GM12878 (cell line): ENCODE data around the gene HES7. TPM values are rescaled to one million over a fixed set of nuclear protein-coding genes. Genes with fewer than 3 reads are reported as not detected.

Experiments
- ATAC-seq: fragments of 200-7000 bp; cut with Tn5 transposase; 3 replicates; pipeline ENCODE4 v1.9.1; 2020; ENCODE audit warnings: mild to moderate bottlenecking, moderate library complexity
- BruUV-seq: library from RNA; stranded (reverse); fragments of 400-500 nt; replicated peaks from 2 replicates; lab custom pipeline; 2021; lab: Mats Ljungman, UMichigan
- CTCF ChIA-PET: fragments of 300-600 bp; sonication (Branson Sonifier 250); formaldehyde crosslinking; extraction: SDS; loops from one replicate; lab custom pipeline; 2021; ENCODE audit warnings: inconsistent platforms; lab: Yijun Ruan, JAX
- POLR2A ChIA-PET: fragments of 350-600 bp; formaldehyde crosslinking; extraction: SDS; loops from one replicate; lab custom pipeline; 2021; ENCODE audit warnings: inconsistent platforms; lab: Charles Lee
- RAD21 ChIA-PET: fragments of 300-600 bp; sonication (Branson Sonifier 250); formaldehyde crosslinking; loops from one replicate; lab custom pipeline; 2023; ENCODE audit warnings: antibody characterized with exemption; ENCODE audit not compliant: unreplicated experiment; lab: Charles Lee
- SMC1A ChIA-PET: fragments of 300-600 bp; sonication (Branson Sonifier 250); formaldehyde crosslinking; loops from one replicate; lab custom pipeline; 2023; ENCODE audit not compliant: unreplicated experiment, uncharacterized antibody; lab: Charles Lee
- DNase-seq: peaks from one replicate; pipeline ENCODE4 v3.0.0-alpha.2; 2011; ENCODE audit warnings: low read depth, low spot score
- FAIRE-seq: peaks from 3 replicates; lab custom pipeline; 2011; peaks lifted over from hg19 to GRCh38; lab: Jason Lieb, UNC
- H2AFZ ChIP-seq: 2 replicates; pipeline ENCODE4 v1.6.0; 2011; ENCODE audit warnings: low read depth, low read length, control low read depth; ENCODE audit not compliant: control insufficient read depth
- H3K27ac ChIP-seq: 2 replicates; pipeline ENCODE4 v1.5.1; 2011; ENCODE audit warnings: control low read depth; ENCODE audit not compliant: control insufficient read depth, insufficient read depth
- H3K27me3 ChIP-seq, 2 experiments: replicated peaks in 1 of 2; 2 replicates each; pipeline versions ENCODE4 v1.6.0 to v1.6.1; 2011; ENCODE audit warnings: low read length in 1 of 2; ENCODE audit not compliant: control insufficient read depth in 2 of 2, insufficient read depth in 2 of 2
- H3K36me3 ChIP-seq, 2 experiments: 2 replicates each; pipeline ENCODE4 v1.5.1; 2011; ENCODE audit warnings: low read length in 1 of 2; ENCODE audit not compliant: control insufficient read depth in 2 of 2, insufficient read depth in 2 of 2
- H3K4me1 ChIP-seq: 2 replicates; pipeline ENCODE4 v1.6.1; 2011; ENCODE audit warnings: mild to moderate bottlenecking, low read length, moderate library complexity, mixed read lengths; ENCODE audit not compliant: control insufficient read depth, insufficient read depth
- H3K4me2 ChIP-seq: 2 replicates; pipeline ENCODE4 v1.6.0; 2011; ENCODE audit warnings: control low read depth; ENCODE audit not compliant: control insufficient read depth, insufficient read depth
- H3K4me3 ChIP-seq: fragments of 200-600 bp; sonication (generic); 2 replicates; pipeline ENCODE4 v1.5.1; 2016
- H3K79me2 ChIP-seq: 2 replicates; pipeline ENCODE4 v1.6.0; 2011; ENCODE audit warnings: low read length; ENCODE audit not compliant: control insufficient read depth, insufficient read depth
- H3K9ac ChIP-seq: 2 replicates; pipeline ENCODE4 v1.8.0; 2011; ENCODE audit warnings: low read length, control low read depth, mixed read lengths; ENCODE audit not compliant: control insufficient read depth, insufficient read depth
- H3K9me3 ChIP-seq: replicated peaks from 3 replicates; pipeline ENCODE4 v1.5.1; 2011; ENCODE audit warnings: mild to moderate bottlenecking, low read length; ENCODE audit not compliant: control insufficient read depth, insufficient read depth
- H4K20me1 ChIP-seq: 2 replicates; pipeline ENCODE4 v1.6.0; 2011; ENCODE audit not compliant: control insufficient read depth, insufficient read depth
- BRCA1 ChIP-seq: IDR thresholded peaks from 2 replicates; pipeline ENCODE4 v1.6.1; 2011; ENCODE audit warnings: low read depth, low read length, improper control_type of control experiment
- CHD4 ChIP-seq: fragments of 200-600 bp; sonication (generic); IDR thresholded peaks from 2 replicates; pipeline ENCODE4 v1.6.1; 2016; ENCODE audit warnings: mild to moderate bottlenecking
- E2F4 ChIP-seq: IDR thresholded peaks from 2 replicates; pipeline ENCODE4 v1.6.1; 2012; ENCODE audit warnings: low read depth, low read length, improper control_type of control experiment
- JUNB ChIP-seq: IDR thresholded peaks from 2 replicates; pipeline ENCODE4 v1.6.1; 2016; ENCODE audit warnings: antibody characterized with exemption, mild to moderate bottlenecking
- JUND ChIP-seq: IDR thresholded peaks from 2 replicates; pipeline ENCODE4 v1.6.1; 2012; ENCODE audit warnings: low read depth, mild to moderate bottlenecking, low read length, improper control_type of control experiment, moderate library complexity
- MYC ChIP-seq: IDR thresholded peaks from 2 replicates; pipeline ENCODE4 v1.6.1; 2011; ENCODE audit warnings: mild to moderate bottlenecking, low read length, moderate library complexity, inconsistent platforms; ENCODE audit not compliant: insufficient read depth, insufficient replicate concordance, insufficient read length, severe bottlenecking
- NFIC ChIP-seq: IDR thresholded peaks from 2 replicates; pipeline ENCODE4 v1.6.1; 2012; ENCODE audit warnings: low read depth, mild to moderate bottlenecking, inconsistent platforms, low read length, moderate library complexity
- NR2F1 ChIP-seq: fragments of 450-650 bp; conservative IDR thresholded peaks from 2 replicates; pipeline ENCODE4 v1.6.1; 2017; ENCODE audit warnings: mild to moderate bottlenecking
- SMC3 ChIP-seq: IDR thresholded peaks from 2 replicates; pipeline ENCODE4 v1.6.1; 2011; ENCODE audit warnings: low read length, improper control_type of control experiment, borderline replicate concordance
- SP1 ChIP-seq: IDR thresholded peaks from one replicate; pipeline ENCODE4 v1.6.1; 2011; ENCODE audit warnings: low read depth, low read length
- USF2 ChIP-seq: IDR thresholded peaks from 2 replicates; pipeline ENCODE4 v1.6.1; 2011; ENCODE audit warnings: low read depth, low read length, improper control_type of control experiment, borderline replicate concordance
- WRNIP1 ChIP-seq: IDR thresholded peaks from 2 replicates; pipeline ENCODE4 v1.6.1; 2011; ENCODE audit warnings: low read depth, low read length, improper control_type of control experiment, borderline replicate concordance
- ZNF207 ChIP-seq: fragments of 450-650 bp; IDR thresholded peaks from 2 replicates; pipeline ENCODE4 v1.6.1; 2014; ENCODE audit warnings: antibody characterized with exemption, mild to moderate bottlenecking, borderline replicate concordance
- ZNF592 ChIP-seq: fragments of 450-650 bp; IDR thresholded peaks from 2 replicates; pipeline ENCODE4 v1.6.1; 2017; ENCODE audit warnings: mild to moderate bottlenecking, moderate library complexity
- whole genome bisulfite sequencing: methylation state at CpG from one replicate; pipeline ENCODE4 v1.1.6; 2016; ENCODE audit warnings: low lambda C conversion rate; ENCODE audit not compliant: insufficient replicate concordance, insufficient coverage; ENCODE audit errors: missing lambda C conversion rate; 5-methylcytosine and 5-hydroxymethylcytosine counted together
- in situ Hi-C: fragments of 300-500 bp; cut with MboI; formaldehyde crosslinking; loops from 9 replicates; pipeline ENCODE4 v1.14.3; 2018; ENCODE audit warnings: mixed read lengths
- intact Hi-C: fragments of 100-400 bp; cut with micrococcal nuclease; formaldehyde crosslinking; loops from one replicate; pipeline ENCODE4 v1.14.2; 2022; ENCODE audit not compliant: unreplicated experiment
- polyA plus RNA-seq, 11 experiments: library from polyadenylated mRNA; depleted of rRNA in 4 of 11; unstranded in 6 of 11; stranded (reverse) in 5 of 11; fragments of >200 nt; fragmentation: Nextera tagmentation in 4 of 11; fragmentation: Illumina TruSeq in 1 of 11; extraction: Ambion mirVana in 4 of 11; extraction: Trizol in 1 of 11; gene quantifications; 1 replicate in 1 of 11; 2 replicates in 10 of 11; pipeline versions ENCODE4 v1.2.1 to v1.2.3, GENCODE V29; 2011 to 2016; ENCODE audit warnings: inconsistent platforms in 2 of 11, missing spikeins in 2 of 11, low read depth in 1 of 11
- total RNA-seq, 4 experiments: library from RNA; depleted of rRNA in 3 of 4; stranded (reverse); fragments of >200 nt in 3 of 4; fragmentation: Illumina TruSeq in 1 of 4; extraction: Trizol in 1 of 4; gene quantifications; 2 replicates each; pipeline versions ENCODE4 v1.2.1 to v1.2.3, GENCODE V29; 2013 to 2021

HES7 gene
- total and polyA plus RNA-seq, 10 of the 15 experiments (the other 5 are each of a cell fraction or from before 2014, with no cell fraction given): 0.07 to 1.3 (median 0.63) TPM; not detected in 4

DNA sequence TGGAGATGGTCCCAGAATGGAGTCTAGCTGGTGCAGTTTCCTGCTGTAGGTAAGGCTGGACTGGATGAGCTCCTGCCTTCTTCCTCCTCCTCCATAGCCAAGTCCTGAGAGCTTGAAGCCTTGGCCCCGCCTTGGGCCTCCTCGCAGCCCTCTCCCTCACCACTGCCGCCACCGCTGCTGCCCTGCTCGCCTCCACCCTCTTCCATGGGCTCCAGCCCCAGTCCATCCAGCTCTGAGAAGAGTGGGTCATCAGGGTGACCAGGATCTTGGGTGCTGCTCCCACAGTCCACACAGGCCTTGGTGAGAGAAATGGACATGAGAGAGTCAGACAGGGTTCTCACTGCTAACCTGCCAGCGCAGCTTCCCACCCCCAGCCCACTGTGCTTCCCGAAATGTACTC, 17.1 kb upstream of the HES7 start:
- Histone ChIP-seq H3K27ac (no peak overlapping the region), H3K79me2 (no peaks in the 10 kb centered on the region), H3K4me3 (no peak overlapping the region), H2AFZ (no peak overlapping the region), H4K20me1 (no peaks in the 10 kb centered on the region), H3K9me3 (no peaks in the 10 kb centered on the region), H3K36me3 (peaks cover 3 to 19% of the 10 kb centered on the region in 2 experiments), H3K27me3 (no peaks in the 10 kb centered on the region), H3K4me2 (no peak overlapping the region), H3K4me1 (peaks cover 7% of the 10 kb centered on the region), H3K9ac (no peak overlapping the region)
- no peak for DNase-seq
- in situ Hi-C loops (no loop called here), intact Hi-C loops (no loop called here)
- ChIA-PET POLR2A (interaction anchor here (1.6 to 5.0 kb wide), 3 partner anchors 9 to 15 kb away, joined by 6 to 37 read pairs (median 29); partner anchors contain the start of gene PER1), CTCF (interaction anchor here (1.1 to 5.4 kb wide), 5 partner anchors 10 to 22 kb away, joined by 3 to 40 read pairs (median 5); partner anchors contain the start of genes ALOXE3 and PER1), SMC1A (interaction anchor here (0.9 to 3.0 kb wide), 2 partner anchors 10 to 39 kb away, joined by 3 to 13 read pairs; no protein-coding TSS in a partner anchor), RAD21 (interaction anchor here (0.6 to 4.0 kb wide), 5 partner anchors 10 to 111 kb away, joined by 3 to 32 read pairs (median 4); partner anchors contain the start of gene CTC1)
- no TSS peak for BruUV-seq
- no peak for ATAC-seq
- FAIRE-seq: no peak
- WGBS: 83% methylated on average over 7 of the region's 7 CpGs
- TF ChIP-seq E2F4: no peak
- no peak for TF ChIP-seq JUNB
- TF ChIP-seq WRNIP1: no peak
- no peak for TF ChIP-seq ZNF207
- TF ChIP-seq NR2F1: no peak
- no peak for TF ChIP-seq MYC
- TF ChIP-seq SP1: no peak
- no peak for TF ChIP-seq ZNF592
- TF ChIP-seq CHD4: no peak
- no peak for TF ChIP-seq JUND
- no peak for TF ChIP-seq BRCA1
- TF ChIP-seq NFIC: no peak
- TF ChIP-seq SMC3: no peak
- no peak for TF ChIP-seq USF2
